Measurements from ENCODE around the gene TMC8.

The TMC8 gene

GRCh38 chr17:78088529-78088928 lies 42.0 kb upstream of the TMC8 start:
- TF ChIP-seq TCF12 (IDR thresholded peaks at IDR 0.05; ENCODE audit: low read depth) (no peak), RAD21 (IDR thresholded peaks at IDR 0.05; ENCODE audit: low read depth) (no peak), REST (IDR thresholded peaks at IDR 0.05; ENCODE audit: low read depth) (no peak), EP300 (IDR thresholded peaks at IDR 0.05; ENCODE audit: borderline replicate concordance) (no peak), NFIC (IDR thresholded peaks at IDR 0.05) (no peak), TAF1 (IDR thresholded peaks at IDR 0.05; ENCODE audit: low read depth) (no peak), EGR1 (IDR thresholded peaks at IDR 0.05) (no peak), CREB1 (IDR thresholded peaks at IDR 0.05; ENCODE audit: low read depth) (no peak)

- TF ChIP-seq TEAD4 (IDR thresholded peaks at IDR 0.05) (no peak), REST (IDR thresholded peaks at IDR 0.05; ENCODE audit: low read depth) (no peak), USF1 (IDR thresholded peaks at IDR 0.05) (no peak), FOXM1 (IDR thresholded peaks at IDR 0.05; ENCODE audit: borderline replicate concordance, low read depth) (no peak), TAF1 (IDR thresholded peaks at IDR 0.05; ENCODE audit: low read depth) (no peak), CREB1 (IDR thresholded peaks at IDR 0.05; ENCODE audit: low read depth) (no peak), RAD21 (IDR thresholded peaks at IDR 0.05; ENCODE audit: low read depth) (no peak), NFIC (IDR thresholded peaks at IDR 0.05) (no peak), YY1 (IDR thresholded peaks at IDR 0.05; ENCODE audit: low read depth) (no peak), MAX (IDR thresholded peaks at IDR 0.05) (no peak), ZBTB7A (IDR thresholded peaks at IDR 0.05; ENCODE audit: low read depth) (no peak), TCF12 (IDR thresholded peaks at IDR 0.05; ENCODE audit: low read depth) (no peak), EP300 (IDR thresholded peaks at IDR 0.05; ENCODE audit: borderline replicate concordance) (no peak), EGR1 (IDR thresholded peaks at IDR 0.05) (no peak), CEBPB (IDR thresholded peaks at IDR 0.05) (no peak)
Observed at GRCh38 chr17:78089576-78090281, 40.8 kb upstream of the TMC8 start.

- TF ChIP-seq MAX (IDR thresholded peaks at IDR 0.05) (no peak), RAD21 (IDR thresholded peaks at IDR 0.05; ENCODE audit: low read depth) (no peak), EGR1 (IDR thresholded peaks at IDR 0.05) (no peak), ZBTB7A (IDR thresholded peaks at IDR 0.05; ENCODE audit: low read depth) (no peak), EP300 (IDR thresholded peaks at IDR 0.05; ENCODE audit: borderline replicate concordance) (no peak), FOXM1 (IDR thresholded peaks at IDR 0.05; ENCODE audit: borderline replicate concordance, low read depth) (no peak), TEAD4 (IDR thresholded peaks at IDR 0.05) (no peak), NFIC (IDR thresholded peaks at IDR 0.05) (no peak), CEBPB (IDR thresholded peaks at IDR 0.05) (no peak), CREB1 (IDR thresholded peaks at IDR 0.05; ENCODE audit: low read depth) (no peak), TAF1 (IDR thresholded peaks at IDR 0.05; ENCODE audit: low read depth) (no peak), TCF12 (IDR thresholded peaks at IDR 0.05; ENCODE audit: low read depth) (no peak), USF1 (IDR thresholded peaks at IDR 0.05) (no peak), REST (IDR thresholded peaks at IDR 0.05; ENCODE audit: low read depth) (no peak), YY1 (IDR thresholded peaks at IDR 0.05; ENCODE audit: low read depth) (no peak)
Observed at GRCh38 chr17:78092794-78093324, 37.7 kb upstream of the TMC8 start.

GRCh38 chr17:78095035-78095434 lies 35.5 kb upstream of the TMC8 start:
- TF ChIP-seq FOXM1 (IDR thresholded peaks at IDR 0.05; ENCODE audit: borderline replicate concordance, low read depth): no peak
- TF ChIP-seq YY1 (IDR thresholded peaks at IDR 0.05; ENCODE audit: low read depth): no peak
- no peak for TF ChIP-seq MAX (IDR thresholded peaks at IDR 0.05)
- no peak for TF ChIP-seq EP300 (IDR thresholded peaks at IDR 0.05; ENCODE audit: borderline replicate concordance)
- no peak for TF ChIP-seq REST (IDR thresholded peaks at IDR 0.05; ENCODE audit: low read depth)
- no peak for TF ChIP-seq RAD21 (IDR thresholded peaks at IDR 0.05; ENCODE audit: low read depth)
- TF ChIP-seq EGR1 (IDR thresholded peaks at IDR 0.05): no peak
- no peak for TF ChIP-seq CEBPB (IDR thresholded peaks at IDR 0.05)
- TF ChIP-seq TAF1 (IDR thresholded peaks at IDR 0.05; ENCODE audit: low read depth): no peak
- TF ChIP-seq NFIC (IDR thresholded peaks at IDR 0.05): no peak
- no peak for TF ChIP-seq USF1 (IDR thresholded peaks at IDR 0.05)
- no peak for TF ChIP-seq TCF12 (IDR thresholded peaks at IDR 0.05; ENCODE audit: low read depth)
- TF ChIP-seq CREB1 (IDR thresholded peaks at IDR 0.05; ENCODE audit: low read depth): no peak
- TF ChIP-seq TEAD4 (IDR thresholded peaks at IDR 0.05): no peak
- TF ChIP-seq ZBTB7A (IDR thresholded peaks at IDR 0.05; ENCODE audit: low read depth): no peak

All from Ishikawa (cell line).